Measurements from ENCODE around the gene WDR91.

Gene WDR91

DNA sequence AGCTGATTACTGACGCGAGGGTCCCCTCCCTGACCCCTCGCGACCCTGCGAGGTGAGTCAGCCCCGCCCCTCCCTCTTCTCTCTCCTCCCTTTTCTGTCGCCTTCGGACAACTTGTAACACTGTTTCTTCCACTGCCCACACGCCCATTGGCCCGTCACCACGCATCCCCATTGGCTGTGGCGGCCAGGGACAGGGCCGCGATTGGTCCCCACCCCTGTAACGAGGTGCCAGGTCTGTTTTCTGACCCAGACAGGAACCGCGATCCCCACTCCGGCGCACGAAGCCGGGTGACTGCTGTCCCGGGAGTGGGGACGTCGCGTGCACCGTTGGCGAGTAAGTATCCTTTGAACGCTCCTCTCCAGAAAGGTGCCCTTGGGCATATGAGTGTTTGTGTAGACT, 22.2 kb upstream of the WDR91 start, which contains the start of gene STRA8:
TSS of gene STRA8 (plus strand) at position 269 of the 400 bp plus-strand sequence. CDS start 6,687 bp downstream, outside the sequence.
- no peak for DNase-seq

DNA sequence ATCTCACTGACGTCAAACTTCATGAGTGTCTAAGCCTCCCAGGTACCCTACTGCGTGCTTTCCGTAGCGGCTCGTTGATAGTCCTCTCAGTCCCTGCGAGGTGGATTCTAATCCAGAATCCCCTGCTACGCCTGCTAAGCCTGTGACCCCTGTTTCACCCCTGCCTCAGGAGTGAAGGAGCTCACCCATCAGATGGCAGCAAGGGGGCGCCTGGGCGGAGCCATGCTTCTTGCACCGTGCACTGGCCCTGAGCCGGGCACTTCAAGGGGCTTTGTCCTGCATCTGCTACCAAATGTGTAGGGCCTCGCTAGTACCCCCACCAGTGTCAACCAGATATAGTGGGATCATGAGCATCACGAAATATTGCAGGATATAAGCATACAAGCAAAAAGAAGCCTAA, 21.4 kb upstream of the WDR91 start:
- no peak for DNase-seq

DNA sequence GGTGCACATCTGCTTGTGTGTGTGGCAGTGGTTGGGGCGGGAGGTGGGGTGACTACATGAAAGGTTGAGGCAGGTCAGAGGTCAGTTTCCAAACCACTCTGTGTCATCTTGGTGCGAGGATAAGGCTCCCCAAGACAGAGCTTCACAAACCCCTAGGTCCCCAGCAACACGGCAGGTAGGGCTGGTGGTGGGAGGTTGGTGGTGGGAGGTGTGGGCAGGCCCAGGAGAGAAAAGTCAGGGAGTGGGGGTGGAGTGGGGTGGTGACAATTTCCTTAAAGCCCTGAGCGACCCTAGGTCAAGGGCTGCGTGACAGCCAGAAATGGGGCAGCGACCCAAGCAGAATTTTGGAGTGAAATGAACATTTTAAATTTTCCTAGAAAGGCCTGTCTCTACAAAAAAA, 20.8 kb upstream of the WDR91 start:
- DNase-seq: no peak

DNA sequence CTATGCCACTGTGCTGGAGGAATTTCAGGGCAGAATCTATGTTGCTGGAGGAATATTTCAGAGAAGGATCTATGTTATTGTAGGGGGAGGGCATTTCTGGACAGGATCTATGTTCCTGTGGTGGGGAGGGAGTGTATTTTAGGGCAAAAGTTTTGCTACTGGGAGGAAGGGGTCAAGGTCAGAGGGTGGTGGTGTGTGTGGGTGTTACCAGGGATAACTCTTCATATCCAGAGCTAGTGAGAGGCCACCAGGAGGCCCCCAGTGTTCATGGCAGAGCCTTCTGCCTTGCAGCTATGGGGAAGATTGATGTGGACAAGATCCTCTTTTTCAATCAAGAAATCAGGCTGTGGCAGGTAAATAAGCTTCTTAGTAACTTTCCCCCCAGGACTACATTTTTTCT, 20.4 kb upstream of the WDR91 start:
- no peak for DNase-seq

DNA sequence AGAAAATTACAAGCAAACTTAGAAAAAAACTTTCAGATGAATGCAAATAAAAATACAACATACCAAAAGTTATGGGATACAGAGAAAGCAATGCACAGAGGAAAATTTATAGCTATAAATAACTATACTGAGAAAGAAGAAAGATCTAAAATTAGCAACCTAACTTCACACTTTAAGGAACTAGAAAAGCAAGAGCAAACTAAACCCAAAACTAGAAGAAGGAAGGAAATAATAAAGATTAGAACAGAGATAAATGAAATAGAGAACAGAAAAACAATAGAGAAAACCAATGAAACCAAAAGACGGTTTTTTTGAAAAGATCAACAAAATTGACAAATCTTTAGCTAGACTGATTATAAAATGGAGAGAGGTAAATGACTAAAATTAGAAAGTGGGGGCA, 12.7 kb upstream of the WDR91 start:
- no peak for DNase-seq

DNA sequence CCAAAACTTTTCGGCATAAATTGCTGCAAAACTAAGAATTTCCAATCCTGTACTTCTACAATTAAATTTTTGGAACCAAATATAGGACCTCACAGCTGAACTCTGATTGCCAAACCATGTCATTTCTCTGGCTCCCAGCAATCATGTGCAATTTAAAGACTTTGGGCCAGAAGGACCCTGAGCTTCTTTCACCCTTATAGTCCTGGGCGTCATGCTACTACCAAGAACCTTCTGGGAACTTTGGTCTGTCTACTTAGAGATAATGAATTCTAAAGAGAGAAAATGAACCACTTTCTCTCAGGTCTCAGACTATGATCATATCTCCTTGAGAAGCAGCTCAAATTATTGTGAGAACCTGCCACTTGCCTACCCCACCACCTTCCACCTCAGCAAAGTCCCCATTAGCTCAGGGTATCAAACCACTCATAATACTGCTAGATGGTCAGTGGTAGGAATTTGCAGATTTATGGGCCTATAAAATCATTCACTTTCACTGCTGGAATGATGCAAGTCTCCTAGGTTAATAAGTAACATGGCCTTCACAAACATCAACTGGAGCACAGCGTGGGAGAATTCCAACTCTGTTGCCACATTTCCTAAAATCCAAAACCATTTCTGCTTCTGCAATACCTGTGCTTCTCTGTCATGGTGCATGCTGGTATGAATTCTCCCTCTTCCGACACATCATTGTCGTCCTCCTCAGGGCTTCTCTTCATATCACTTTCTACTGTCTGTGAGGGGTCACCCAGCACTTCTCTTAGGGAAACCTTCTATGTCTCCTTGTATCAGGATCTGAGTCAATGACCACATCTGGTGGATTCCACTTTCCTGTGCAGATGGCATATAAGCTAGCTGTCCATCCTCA, 6.6 kb upstream of the WDR91 start:
- DNase-seq: no peak

DNA sequence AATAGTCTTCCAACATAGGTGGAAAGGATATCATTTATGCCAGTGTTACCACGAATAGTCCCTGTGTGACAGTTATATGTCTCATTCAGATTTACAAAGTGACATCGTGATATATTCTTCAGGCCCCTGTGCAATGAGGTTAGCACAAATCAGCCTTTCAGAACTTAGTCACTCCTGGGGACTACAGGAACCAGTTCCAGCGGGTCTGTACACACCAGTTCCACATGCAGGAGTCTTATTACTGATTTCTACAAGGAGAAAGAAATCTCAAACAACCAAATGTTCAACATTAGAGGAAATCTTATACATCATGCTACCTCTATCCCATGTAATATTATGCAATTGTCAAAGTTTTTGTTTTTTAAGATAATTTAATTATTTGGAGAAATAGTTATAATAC, 4.4 kb upstream of the WDR91 start:
- no peak for DNase-seq

DNA sequence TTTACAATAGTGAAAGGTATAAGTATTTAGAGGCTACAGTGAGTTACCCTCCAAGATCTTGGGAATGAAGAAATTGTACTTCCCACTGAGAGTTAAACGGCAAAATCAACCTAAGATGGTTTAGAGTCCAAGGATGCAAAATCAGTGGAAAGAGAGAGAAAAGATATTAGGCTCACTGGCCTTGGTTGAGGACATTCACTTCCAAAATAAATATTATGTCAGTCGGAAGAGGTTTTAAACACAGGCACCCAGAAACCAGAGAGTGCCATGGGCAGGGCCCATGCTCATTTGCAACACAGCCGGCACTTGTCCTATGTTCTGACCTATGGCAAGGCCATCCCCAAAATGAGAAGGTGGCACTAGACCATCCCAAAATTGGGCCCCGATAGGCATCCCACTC, 3.9 kb upstream of the WDR91 start:
- DNase-seq: no peak

DNA sequence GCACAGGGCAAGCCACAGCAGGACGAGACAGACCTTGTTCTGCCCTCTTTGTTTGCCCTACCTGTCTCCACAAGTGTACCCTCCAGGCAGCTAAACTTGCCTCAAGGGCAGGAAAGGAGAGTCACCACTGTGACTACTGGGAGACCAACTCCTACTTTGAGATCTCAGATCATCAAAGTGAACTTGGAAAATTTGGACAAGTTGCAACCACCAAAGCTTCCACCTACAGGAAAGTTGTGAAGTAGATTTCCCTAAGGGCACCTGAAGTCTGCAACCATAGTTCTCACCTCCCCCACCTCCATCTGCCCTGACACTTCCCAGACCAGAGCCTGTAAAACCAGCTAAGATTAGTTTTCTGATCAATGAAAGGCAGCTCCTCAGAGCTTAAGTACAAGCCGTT, 2.5 kb upstream of the WDR91 start:
- DNase-seq: no peak

DNA sequence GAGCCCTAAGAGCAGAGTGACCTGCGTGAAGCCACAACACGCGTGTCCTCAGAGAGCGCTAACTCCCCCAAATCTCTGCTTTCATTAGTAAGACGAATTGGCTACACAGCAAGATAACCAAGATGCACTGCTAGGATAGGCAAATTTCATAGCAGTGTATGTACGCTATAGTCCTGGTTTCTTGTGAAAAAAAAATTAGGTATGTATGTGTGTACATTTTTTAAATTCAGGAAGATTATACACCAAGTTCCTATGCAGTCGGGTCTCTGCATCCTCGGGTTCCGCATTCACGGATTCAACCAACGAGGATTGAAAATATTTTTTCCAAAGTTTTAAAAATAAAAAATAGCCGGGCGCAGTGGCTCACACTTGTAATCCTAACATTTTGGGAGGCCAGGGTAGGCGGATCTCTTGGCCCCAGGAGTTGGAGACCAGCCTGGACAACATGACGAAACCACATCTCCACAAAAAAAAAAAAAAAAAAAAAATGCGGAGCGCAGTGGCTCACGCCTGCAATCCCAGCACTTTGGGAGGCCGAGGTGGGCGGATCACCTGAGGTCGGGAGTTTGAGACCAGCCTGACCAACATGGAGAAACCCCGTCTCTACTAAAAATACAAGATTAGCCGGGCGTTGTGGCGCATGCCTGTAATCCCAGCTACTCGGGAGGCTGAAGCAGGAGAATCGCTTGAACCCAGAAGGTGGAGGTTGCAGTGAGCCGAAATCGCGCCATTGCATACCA, 790 bp upstream of the WDR91 start:
- peak; percentile 70 for DNase-seq

DNA sequence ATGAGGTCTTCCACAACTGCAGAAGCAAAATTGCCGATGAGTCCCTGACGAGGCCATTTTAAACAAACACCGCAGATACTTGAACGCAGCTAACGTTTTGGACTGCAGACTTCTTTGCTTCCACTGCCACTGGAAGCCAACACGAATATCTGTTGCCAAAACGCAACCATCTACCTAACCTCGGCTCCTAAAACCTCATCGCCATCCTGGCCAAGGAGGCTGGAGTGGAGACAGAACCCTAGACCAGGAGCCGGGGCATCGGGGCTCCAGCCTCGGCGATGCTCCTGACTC, 493 bp downstream of the WDR91 start:
- no peak for DNase-seq

DNA sequence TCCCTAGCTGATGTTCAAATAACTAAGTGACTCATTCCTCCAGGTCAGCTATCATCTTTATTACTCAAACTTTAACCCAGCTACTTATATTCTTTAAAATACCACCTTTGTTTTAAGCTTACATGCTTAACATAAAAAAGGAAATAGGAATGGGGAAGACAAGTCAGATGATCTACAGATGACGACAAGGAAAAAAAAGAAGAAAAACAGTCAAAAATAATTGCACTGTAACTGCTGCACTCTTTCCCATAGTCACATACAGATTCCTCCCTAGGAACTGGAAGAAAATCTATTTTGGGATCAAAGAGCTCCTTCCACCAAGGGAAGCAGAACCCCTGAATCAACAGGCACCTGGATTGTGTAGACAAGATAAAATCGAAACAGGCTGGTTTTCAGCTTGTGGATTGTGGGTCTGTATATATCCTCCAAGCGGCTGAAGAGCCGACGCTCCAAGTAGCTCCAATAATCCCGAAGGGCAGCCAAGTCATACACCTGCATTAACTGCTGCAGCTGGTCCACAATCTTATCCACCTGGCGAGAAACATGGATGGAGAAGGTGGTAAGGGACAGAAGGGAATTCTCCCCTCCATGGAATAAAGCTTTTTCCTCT, 2.0 kb downstream of the WDR91 start:
- DNase-seq: no peak

DNA sequence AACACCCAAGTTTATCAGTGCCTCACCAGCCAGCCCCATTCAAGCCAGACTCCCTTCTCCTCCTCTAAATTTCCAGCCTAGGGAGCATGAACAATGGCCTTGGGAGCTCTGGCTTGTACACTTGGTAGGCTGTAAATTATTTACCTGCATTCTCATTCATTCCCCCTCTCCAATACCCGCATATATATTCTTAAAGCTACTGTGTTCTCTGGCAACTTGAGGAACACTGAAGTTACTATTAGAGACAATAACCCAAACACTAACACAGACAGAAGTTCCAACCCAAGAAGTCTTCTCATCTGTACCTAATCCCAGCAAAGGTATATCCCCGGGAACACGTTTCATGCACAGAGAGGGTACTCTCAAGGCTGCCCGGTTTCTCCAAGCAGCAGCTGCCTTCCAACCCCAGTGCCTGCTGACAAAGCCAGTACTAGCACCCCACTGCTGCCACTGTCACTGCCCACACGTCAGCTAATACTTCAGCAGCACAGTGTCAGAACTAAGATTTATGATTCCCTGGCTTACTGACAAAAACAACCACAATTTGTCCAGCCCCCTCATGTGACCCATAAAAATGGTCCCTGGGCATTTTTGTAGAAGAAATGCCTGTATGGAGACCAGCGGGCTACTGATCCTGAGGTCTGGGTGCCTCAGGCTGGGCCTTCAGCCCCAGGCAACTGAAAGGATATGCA, 3.1 kb downstream of the WDR91 start:
- DNase-seq: no peak

DNA sequence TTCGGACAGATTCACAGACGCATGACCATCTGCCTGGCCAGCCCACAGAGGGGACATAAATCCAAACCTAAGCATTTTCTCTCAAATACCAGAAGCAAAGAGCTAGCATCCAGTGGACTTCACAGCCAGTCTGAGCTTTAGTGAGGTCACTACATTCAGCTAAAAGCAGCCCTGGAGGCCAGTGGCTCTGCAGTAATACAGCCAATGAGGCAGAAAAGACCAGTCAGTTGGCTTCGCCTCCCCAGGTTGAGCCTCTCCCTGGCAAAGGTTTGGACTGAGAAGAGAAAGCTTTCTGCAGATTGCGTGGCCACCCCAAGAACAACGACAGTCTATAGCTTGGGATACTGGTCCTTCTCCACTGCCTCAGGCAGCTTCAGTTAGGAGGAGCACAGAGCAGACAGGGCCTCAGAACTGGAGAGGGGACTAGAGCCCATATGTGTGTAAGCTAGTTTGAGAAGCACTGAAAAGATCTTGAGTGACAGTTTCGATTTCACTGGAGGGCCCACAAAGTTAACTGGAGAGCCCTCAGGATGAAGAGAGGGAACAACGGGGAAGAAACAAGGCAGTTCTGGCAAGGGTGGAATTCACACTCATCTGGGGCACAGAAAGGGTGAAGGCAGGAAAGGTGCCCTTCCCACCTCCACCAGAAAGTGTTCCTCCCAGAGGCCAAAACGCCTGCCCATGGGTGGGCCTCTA, 3.8 kb downstream of the WDR91 start:
- no peak for DNase-seq

DNA sequence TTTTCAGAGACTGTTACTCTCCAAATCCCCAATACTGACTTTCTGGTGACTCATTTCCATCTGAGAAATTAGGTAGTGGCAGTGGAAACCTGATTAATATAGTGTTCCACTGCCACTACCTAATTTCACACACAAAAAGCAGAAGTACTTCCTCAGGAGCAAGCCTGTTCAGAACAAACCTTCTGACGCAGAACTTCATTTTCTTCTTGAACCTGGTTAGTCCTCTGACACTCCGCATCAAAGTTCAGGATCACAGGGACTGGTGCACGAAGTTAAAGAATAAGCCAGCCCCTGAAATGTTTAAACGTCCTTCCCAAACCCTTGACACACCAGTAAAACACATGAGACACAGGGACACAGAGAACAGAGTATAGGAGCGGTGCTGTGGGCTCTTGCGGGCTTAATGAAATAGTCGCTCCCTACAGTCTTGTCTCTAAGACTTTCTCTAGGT, 4.4 kb downstream of the WDR91 start:
- no peak for DNase-seq

DNA sequence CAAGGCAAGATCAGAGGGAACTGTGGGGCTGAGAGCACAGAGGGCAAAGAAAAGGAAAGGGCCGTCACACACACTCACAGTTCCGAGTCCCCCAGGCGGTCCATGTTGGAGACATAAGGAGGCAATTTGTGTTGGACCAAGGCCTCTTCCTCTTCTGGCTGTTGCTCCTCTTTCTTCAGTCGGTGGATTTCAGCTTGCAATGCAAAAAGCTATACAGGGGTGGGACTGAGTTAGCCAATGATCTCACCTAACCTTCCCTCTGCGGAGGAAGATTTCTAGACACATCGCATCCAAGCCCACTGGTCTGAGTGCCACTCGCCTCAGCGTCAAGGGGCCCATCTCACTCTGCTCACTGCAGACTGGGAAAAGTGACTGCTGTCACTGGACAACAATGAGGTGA, 5.5 kb downstream of the WDR91 start:
- DNase-seq: no peak

DNA sequence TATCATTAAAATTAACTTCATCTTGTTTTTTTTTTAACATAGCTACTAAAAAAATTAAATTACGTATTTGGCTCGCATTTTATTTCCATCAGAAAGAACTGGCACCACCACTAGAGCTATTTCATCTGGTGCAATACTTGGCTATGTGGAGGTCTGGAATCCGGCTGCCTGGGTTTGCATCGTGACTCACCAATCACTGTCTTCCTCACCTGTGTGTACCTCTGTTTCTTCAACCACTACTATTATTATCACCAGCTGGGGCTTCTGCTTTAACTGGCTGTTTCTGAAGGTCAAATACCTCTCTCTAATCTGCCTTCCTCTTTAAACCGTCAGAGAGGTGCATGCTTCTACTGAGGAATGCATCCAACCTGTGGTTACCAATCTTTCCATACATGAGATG, 6.5 kb downstream of the WDR91 start:
- DNase-seq: no peak

DNA sequence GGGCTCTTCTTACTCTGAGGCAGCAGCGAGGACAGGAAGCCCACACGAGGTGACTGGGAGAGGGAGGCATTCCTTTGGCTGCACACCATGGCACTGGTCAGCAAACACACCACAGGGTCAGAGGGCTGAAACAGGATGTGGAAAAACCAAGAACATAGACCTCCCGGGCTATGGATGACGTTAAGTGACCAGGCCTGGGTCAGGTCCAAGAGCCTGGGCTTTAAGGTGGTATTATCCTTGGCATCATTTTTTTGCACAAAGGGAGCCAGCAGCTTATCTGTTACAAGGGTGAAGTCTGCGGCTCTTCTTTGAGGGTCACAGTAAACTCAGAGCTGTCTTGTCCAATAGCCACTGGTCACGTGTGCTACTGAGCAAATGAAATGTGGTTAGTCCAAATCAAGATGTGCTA, 7.0 kb downstream of the WDR91 start:
- DNase-seq: peak; percentile 49

DNA sequence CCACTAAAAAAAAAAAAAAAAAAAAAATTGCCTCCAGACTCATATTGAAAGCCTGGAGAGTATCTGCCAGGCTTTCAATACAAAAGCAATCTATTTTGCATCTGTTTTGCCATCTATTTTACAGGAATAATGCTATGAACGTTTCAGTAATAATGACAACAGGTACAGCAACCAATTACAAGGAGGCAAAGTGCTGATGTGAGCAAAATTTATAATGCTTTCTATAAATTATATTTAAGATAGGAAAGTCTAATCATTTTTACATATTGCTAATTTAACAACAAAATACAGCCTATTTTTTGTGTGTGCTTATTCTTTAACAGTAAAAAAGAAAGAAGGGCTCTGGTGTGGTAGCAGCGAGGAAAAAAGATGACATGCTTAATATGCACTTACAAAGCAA, 10.0 kb downstream of the WDR91 start:
- DNase-seq: no peak

DNA sequence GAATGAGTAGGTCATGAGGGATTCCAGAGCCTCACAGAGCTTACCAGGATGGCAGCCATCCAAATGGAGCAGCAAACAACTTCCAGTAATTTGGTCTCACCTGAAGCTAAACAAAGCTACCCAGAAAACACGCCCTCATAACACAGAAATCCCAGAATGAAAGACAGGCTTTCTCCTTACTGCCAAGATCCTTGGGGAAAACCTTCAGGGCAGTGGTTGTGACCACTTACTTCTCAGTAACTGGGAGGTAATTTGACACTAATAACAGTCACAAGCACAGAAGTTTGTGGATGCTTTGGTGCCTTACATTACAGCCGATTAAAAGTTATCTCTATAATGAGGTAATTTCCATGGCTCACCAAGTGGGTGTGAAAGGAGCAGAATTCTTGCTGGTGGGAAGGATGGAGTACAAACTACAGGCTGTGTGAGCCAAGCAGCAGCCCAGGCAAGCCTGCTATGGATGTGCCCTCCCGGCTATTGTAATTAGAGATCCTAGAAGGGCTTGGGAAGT, 10.4 kb downstream of the WDR91 start:
- DNase-seq: no peak

DNA sequence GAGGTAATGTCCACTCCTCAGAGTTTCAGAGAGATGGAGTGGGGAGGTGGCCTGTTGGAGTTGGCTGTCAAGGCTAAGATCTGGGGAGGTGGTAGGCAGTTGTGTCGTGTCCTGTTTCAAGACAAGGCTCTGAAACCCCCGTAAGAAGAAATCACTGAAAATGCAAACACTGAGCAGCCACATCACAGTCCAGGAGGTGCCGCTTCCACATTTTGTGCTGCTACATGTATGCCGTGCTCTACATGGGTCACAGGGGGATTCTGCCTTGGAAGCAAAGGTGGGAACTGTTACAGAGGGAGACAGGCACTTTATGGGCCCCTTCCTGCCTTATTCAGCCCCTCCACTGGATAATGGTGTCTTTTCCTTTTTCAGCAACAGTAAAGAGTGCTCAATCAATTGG, 11.9 kb downstream of the WDR91 start:
- DNase-seq: no peak

DNA sequence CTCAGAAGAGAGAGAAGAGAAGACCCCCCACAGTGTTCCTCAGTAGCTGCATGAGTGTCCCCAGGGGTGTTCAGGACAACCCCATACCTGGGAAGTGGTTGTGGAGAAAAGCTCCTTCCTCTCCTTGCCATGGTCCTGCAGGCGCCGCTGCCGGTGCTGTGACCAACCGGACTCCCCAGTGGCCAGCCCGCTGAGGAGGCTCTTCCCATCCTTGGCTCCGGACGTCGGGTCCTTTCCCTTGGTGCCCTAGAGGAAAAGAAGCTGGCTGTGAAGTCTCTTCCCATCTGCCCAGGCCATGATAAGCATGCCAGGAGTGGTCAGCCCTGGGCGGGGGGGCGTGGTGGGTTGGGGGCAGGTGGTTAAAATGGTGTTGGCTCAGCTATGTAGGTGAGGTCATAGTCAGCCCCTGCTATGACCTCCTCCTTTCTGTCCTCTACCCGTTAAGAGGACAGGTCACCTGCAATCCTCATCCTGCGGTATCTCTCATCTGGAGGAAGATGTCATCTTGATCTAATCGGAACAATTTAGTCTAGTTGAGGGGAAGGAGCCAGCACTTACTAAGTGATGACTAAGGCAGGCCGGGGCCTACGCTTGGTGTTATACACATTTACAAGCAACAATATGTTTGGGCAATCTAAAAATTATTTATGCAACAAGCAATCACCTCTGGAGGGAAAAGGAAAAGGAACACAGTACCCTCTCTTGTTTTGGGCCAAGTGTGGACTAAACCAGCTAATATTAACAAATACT, 13.2 kb downstream of the WDR91 start:
- DNase-seq: no peak
